22Rv1 (cell line): ENCODE data around the gene ATP1B3.

Source experiments
- CTCF ChIP-seq: fragments of 450-650 bp; IDR thresholded peaks from 2 replicates; pipeline ENCODE4 v1.5.1; 2017; ENCODE audit warnings: mild to moderate bottlenecking
- ZFX ChIP-seq: fragments of 450-650 bp; IDR thresholded peaks from 2 replicates; pipeline ENCODE4 v1.6.1; 2017; ENCODE audit warnings: antibody characterized with exemption, borderline replicate concordance

GRCh38 chr3:141941093-141941492, 64.7 kb downstream of the ATP1B3 start:
- TF ChIP-seq CTCF (no peak), ZFX (no peak)
